Measurements from ENCODE around the gene TBC1D22A. TPM values are rescaled to one million over a fixed set of nuclear protein-coding genes. Genes with fewer than 3 reads are reported as not detected.

Gene TBC1D22A
- total and polyA plus RNA-seq, 7 experiments from 2014 or later: 18.6 to 50.1 (median 39.3) TPM

GRCh38 chr22:46937939-46938338, 175.5 kb downstream of the TBC1D22A start:
- Histone ChIP-seq H3K4me1 (ENCODE audit: control insufficient read depth in 2 of 2, insufficient read depth in 2 of 2, low read length in 2 of 2) (no peaks in the 10 kb centered on the region), H3K27me3 (ENCODE audit: control insufficient read depth in 2 of 2, insufficient read depth in 2 of 2, low read length in 2 of 2) (no peaks in the 10 kb centered on the region), H3K36me3 (ENCODE audit: control insufficient read depth in 2 of 3, insufficient read depth in 3 of 3, low read length in 3 of 3) (peaks cover 0 to 13% (median 0%) of the 10 kb centered on the region in 3 experiments), H3K4me3 (ENCODE audit: low read length) (no peak overlapping the region), H3K27ac (ENCODE audit: low read depth, low read length) (no peak overlapping the region), H3K9me3 (ENCODE audit: control insufficient read depth in 2 of 3, low read length in 3 of 3) (no peaks in the 10 kb centered on the region)
- DNase-seq (no peak), ATAC-seq (no peak)
- Mint-ChIP-seq H3K9me3 (no peaks in the 10 kb centered on the region), H3K27me3 (no peaks in the 10 kb centered on the region), H3K36me3 (peaks cover 0 to 25% (median 3%) of the 10 kb centered on the region in 5 donors), H3K4me3 (no peak overlapping the region), H3K4me1 (peaks cover 12 to 32% (median 23%) of the 10 kb centered on the region in 7 donors), H3K27ac (no peak overlapping the region)
- intact Hi-C loops (cut with micrococcal nuclease): no loop called here
- ChIA-PET CTCF (interaction anchor here (0.6 kb wide), 1 partner anchor 485 kb away, joined by 4 read pairs; no protein-coding TSS in a partner anchor), POLR2A (no interaction called here)

- DNase-seq: no peak
- Histone ChIP-seq H3K4me1 (ENCODE audit: control insufficient read depth in 2 of 2, insufficient read depth in 2 of 2, low read length in 2 of 2) (no peaks in the 10 kb centered on the region), H3K27me3 (ENCODE audit: control insufficient read depth in 2 of 2, insufficient read depth in 2 of 2, low read length in 2 of 2) (no peaks in the 10 kb centered on the region), H3K4me3 (ENCODE audit: low read length) (no peak overlapping the region), H3K36me3 (ENCODE audit: control insufficient read depth in 2 of 3, insufficient read depth in 3 of 3, low read length in 3 of 3) (no peaks in the 10 kb centered on the region), H3K9me3 (ENCODE audit: control insufficient read depth in 2 of 3, low read length in 3 of 3) (no peaks in the 10 kb centered on the region), H3K27ac (ENCODE audit: low read depth, low read length) (no peak overlapping the region)
- ChIA-PET POLR2A (no interaction called here), CTCF (no interaction called here)
- Mint-ChIP-seq H3K4me3 (peak overlapping the region in 4 of 10 donors; percentile 34 to 62 (median 46)), H3K27me3 (no peaks in the 10 kb centered on the region), H3K4me1 (peaks cover 0 to 37% (median 15%) of the 10 kb centered on the region in 7 donors), H3K27ac (peak overlapping the region in 6 of 9 donors; percentile 9 to 58 (median 46)), H3K9me3 (no peaks in the 10 kb centered on the region), H3K36me3 (peaks cover 0 to 28% (median 4%) of the 10 kb centered on the region in 5 donors)
- intact Hi-C loops (cut with micrococcal nuclease): no loop called here
- peak; percentile 64 for ATAC-seq
These were observed 179.7 kb downstream of the TBC1D22A start for GRCh38 chr22:46941968-46942798.

GRCh38 chr22:46942799-46943785, 180.6 kb downstream of the TBC1D22A start:
- POLR2A ChIA-PET: no interaction called here
- peaks cover 5 to 44% (median 20%) of the 10 kb centered on the region in 7 donors for H3K4me1 Mint-ChIP-seq
- Histone ChIP-seq H3K4me3 (ENCODE audit: low read length) (no peak overlapping the region), H3K27ac (ENCODE audit: low read depth, low read length) (no peak overlapping the region), H3K27me3 (ENCODE audit: control insufficient read depth in 2 of 2, insufficient read depth in 2 of 2, low read length in 2 of 2) (no peaks in the 10 kb centered on the region), H3K9me3 (ENCODE audit: control insufficient read depth in 2 of 3, low read length in 3 of 3) (no peaks in the 10 kb centered on the region), H3K4me1 (ENCODE audit: control insufficient read depth in 2 of 2, insufficient read depth in 2 of 2, low read length in 2 of 2) (no peaks in the 10 kb centered on the region), H3K36me3 (ENCODE audit: control insufficient read depth in 2 of 3, insufficient read depth in 3 of 3, low read length in 3 of 3) (no peaks in the 10 kb centered on the region)
- CTCF ChIA-PET: no interaction called here
- DNase-seq (no peak), ATAC-seq (peak; percentile 87)
- intact Hi-C loops (cut with micrococcal nuclease): no loop called here
- peaks cover 0 to 29% (median 4%) of the 10 kb centered on the region in 5 donors for H3K36me3 Mint-ChIP-seq
- no peaks in the 10 kb centered on the region for H3K9me3 Mint-ChIP-seq
- peak overlapping the region in 4 of 10 donors; percentile 34 to 62 (median 46) for H3K4me3 Mint-ChIP-seq
- peak overlapping the region in 6 of 9 donors; percentile 9 to 58 (median 42) for H3K27ac Mint-ChIP-seq
- no peaks in the 10 kb centered on the region for H3K27me3 Mint-ChIP-seq

DNA sequence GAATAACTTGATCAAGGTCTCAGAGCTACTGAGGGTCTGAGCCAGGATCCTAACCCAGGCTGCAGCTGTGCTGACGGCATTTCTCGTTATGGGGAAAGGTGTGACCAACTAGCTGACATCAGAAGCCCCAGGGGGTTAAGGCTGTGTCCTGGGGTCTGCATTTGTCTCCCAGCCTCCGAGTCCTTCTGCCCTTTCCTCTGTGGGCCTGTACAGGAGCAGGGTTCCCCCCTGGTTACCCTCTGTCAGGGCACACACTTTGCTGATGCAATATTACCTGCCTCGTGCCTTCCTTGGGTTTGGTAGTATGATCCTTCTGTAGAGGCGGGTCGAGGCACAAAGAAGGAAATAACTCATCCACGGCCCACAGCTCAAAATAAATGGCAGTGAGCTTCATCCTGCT, 183.0 kb downstream of the TBC1D22A start:
- no peaks in the 10 kb centered on the region for H3K9me3 ChIP-seq (ENCODE audit: control insufficient read depth in 2 of 3, low read length in 3 of 3)
- intact Hi-C loops (cut with micrococcal nuclease): no loop called here
- Mint-ChIP-seq H3K27me3 (no peaks in the 10 kb centered on the region), H3K4me3 (no peak overlapping the region), H3K9me3 (no peaks in the 10 kb centered on the region), H3K4me1 (peaks cover 11 to 31% (median 16%) of the 10 kb centered on the region in 7 donors), H3K27ac (no peak overlapping the region), H3K36me3 (peaks cover 1 to 44% (median 12%) of the 10 kb centered on the region in 5 donors)
- peaks cover 0 to 20% (median 0%) of the 10 kb centered on the region in 3 experiments for H3K36me3 ChIP-seq (ENCODE audit: control insufficient read depth in 2 of 3, insufficient read depth in 3 of 3, low read length in 3 of 3)
- ATAC-seq: no peak
- POLR2A ChIA-PET: no interaction called here
- DNase-seq: no peak
- H3K27me3 ChIP-seq (ENCODE audit: control insufficient read depth in 2 of 2, insufficient read depth in 2 of 2, low read length in 2 of 2): no peaks in the 10 kb centered on the region
- CTCF ChIA-PET: no interaction called here
- no peaks in the 10 kb centered on the region for H3K4me1 ChIP-seq (ENCODE audit: control insufficient read depth in 2 of 2, insufficient read depth in 2 of 2, low read length in 2 of 2)
- H3K27ac ChIP-seq (ENCODE audit: low read depth, low read length): no peak overlapping the region
- no peak overlapping the region for H3K4me3 ChIP-seq (ENCODE audit: low read length)

- Histone ChIP-seq H3K36me3 (ENCODE audit: control insufficient read depth in 2 of 3, insufficient read depth in 3 of 3, low read length in 3 of 3) (peaks cover 0 to 22% (median 0%) of the 10 kb centered on the region in 3 experiments), H3K27ac (ENCODE audit: low read depth, low read length) (no peak overlapping the region), H3K27me3 (ENCODE audit: control insufficient read depth in 2 of 2, insufficient read depth in 2 of 2, low read length in 2 of 2) (no peaks in the 10 kb centered on the region), H3K9me3 (ENCODE audit: control insufficient read depth in 2 of 3, low read length in 3 of 3) (no peaks in the 10 kb centered on the region), H3K4me3 (ENCODE audit: low read length) (no peak overlapping the region), H3K4me1 (ENCODE audit: control insufficient read depth in 2 of 2, insufficient read depth in 2 of 2, low read length in 2 of 2) (no peaks in the 10 kb centered on the region)
- ChIA-PET POLR2A (no interaction called here), CTCF (no interaction called here)
- Mint-ChIP-seq H3K27ac (no peak overlapping the region), H3K4me1 (peaks cover 11 to 31% (median 18%) of the 10 kb centered on the region in 7 donors), H3K27me3 (no peaks in the 10 kb centered on the region), H3K36me3 (peaks cover 1 to 49% (median 12%) of the 10 kb centered on the region in 5 donors), H3K4me3 (no peak overlapping the region), H3K9me3 (no peaks in the 10 kb centered on the region)
- DNase-seq (no peak), ATAC-seq (no peak)
- intact Hi-C loops (cut with micrococcal nuclease): no loop called here
These were observed 184.0 kb downstream of the TBC1D22A start for GRCh38 chr22:46946383-46946962.

- peaks cover 0 to 26% (median 0%) of the 10 kb centered on the region in 3 experiments for H3K36me3 ChIP-seq (ENCODE audit: control insufficient read depth in 2 of 3, insufficient read depth in 3 of 3, low read length in 3 of 3)
- no peaks in the 10 kb centered on the region for H3K27me3 Mint-ChIP-seq
- ChIA-PET POLR2A (no interaction called here), CTCF (no interaction called here)
- no peak for ATAC-seq
- H3K4me1 Mint-ChIP-seq: peaks cover 11 to 34% (median 22%) of the 10 kb centered on the region in 7 donors
- intact Hi-C loops (cut with micrococcal nuclease): no loop called here
- no peaks in the 10 kb centered on the region for H3K27me3 ChIP-seq (ENCODE audit: control insufficient read depth in 2 of 2, insufficient read depth in 2 of 2, low read length in 2 of 2)
- H3K27ac ChIP-seq (ENCODE audit: low read depth, low read length): no peak overlapping the region
- H3K27ac Mint-ChIP-seq: peak overlapping the region in 2 of 9 donors; percentile 11 to 66
- H3K36me3 Mint-ChIP-seq: peaks cover 1 to 49% (median 12%) of the 10 kb centered on the region in 5 donors
- DNase-seq: no peak
- H3K4me1 ChIP-seq (ENCODE audit: control insufficient read depth in 2 of 2, insufficient read depth in 2 of 2, low read length in 2 of 2): no peaks in the 10 kb centered on the region
- no peaks in the 10 kb centered on the region for H3K9me3 ChIP-seq (ENCODE audit: control insufficient read depth in 2 of 3, low read length in 3 of 3)
- no peak overlapping the region for H3K4me3 ChIP-seq (ENCODE audit: low read length)
- no peak overlapping the region for H3K4me3 Mint-ChIP-seq
- no peaks in the 10 kb centered on the region for H3K9me3 Mint-ChIP-seq
These were observed 185.2 kb downstream of the TBC1D22A start for GRCh38 chr22:46947516-46948257.

Measured in naive thymus-derived CD4-positive, alpha-beta T cell (primary cell).